ENCODE data around the gene TMEM182.

Gene TMEM182

DNA sequence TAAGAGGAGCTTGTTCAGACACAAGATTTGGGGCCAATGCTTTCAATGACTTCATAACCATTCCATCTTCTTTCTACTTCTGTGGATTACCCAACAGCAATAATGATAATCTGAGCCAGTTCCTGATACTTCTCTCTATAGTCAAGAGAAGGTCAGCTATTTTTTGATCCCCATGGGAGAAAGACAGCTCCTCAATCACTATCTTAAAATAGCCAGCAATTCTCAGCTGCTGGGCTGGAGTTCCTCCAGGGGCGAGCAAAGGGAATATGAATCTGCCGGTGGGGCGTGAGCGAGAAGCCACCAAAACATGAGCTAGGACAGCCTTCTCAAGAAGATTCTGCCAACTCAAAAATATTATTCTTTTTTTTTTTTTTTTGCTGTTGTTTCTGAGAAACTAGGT, at the start of gene TMEM182:
TMEM182 (plus strand) TSS at position 269 of the 400 bp plus-strand sequence. CDS start 187 bp downstream, outside the sequence.
- in situ Hi-C loops (cut with HindIII; ENCODE audit: low sequenced_read_pairs): no loop called here
- TF ChIP-seq, protein P1, sequence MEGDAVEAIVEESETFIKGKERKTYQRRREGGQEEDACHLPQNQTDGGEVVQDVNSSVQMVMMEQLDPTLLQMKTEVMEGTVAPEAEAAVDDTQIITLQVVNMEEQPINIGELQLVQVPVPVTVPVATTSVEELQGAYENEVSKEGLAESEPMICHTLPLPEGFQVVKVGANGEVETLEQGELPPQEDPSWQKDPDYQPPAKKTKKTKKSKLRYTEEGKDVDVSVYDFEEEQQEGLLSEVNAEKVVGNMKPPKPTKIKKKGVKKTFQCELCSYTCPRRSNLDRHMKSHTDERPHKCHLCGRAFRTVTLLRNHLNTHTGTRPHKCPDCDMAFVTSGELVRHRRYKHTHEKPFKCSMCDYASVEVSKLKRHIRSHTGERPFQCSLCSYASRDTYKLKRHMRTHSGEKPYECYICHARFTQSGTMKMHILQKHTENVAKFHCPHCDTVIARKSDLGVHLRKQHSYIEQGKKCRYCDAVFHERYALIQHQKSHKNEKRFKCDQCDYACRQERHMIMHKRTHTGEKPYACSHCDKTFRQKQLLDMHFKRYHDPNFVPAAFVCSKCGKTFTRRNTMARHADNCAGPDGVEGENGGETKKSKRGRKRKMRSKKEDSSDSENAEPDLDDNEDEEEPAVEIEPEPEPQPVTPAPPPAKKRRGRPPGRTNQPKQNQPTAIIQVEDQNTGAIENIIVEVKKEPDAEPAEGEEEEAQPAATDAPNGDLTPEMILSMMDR (IDR thresholded peaks at IDR 0.05; ENCODE audit: low read depth, low read length): no peak
- no peak within 1 kb of the TSS for H3K4me3 ChIP-seq (ENCODE audit: low read depth, low read length)

GRCh38 chr2:102717308-102718018, 44.4 kb upstream of the TMEM182 start:
- no peak overlapping the region for H3K4me3 ChIP-seq (ENCODE audit: low read depth, low read length)
- in situ Hi-C loops (cut with HindIII; ENCODE audit: low sequenced_read_pairs): no loop called here
- peak; percentile 28 for DNase-seq (ENCODE audit: low read depth, low spot score)
- TF ChIP-seq, protein P1 (IDR thresholded peaks at IDR 0.05; ENCODE audit: low read depth, low read length): no peak

More for the DNA sequence above, at the start of gene TMEM182:
- no peak for DNase-seq (ENCODE audit: low read depth, low spot score)

DNA sequence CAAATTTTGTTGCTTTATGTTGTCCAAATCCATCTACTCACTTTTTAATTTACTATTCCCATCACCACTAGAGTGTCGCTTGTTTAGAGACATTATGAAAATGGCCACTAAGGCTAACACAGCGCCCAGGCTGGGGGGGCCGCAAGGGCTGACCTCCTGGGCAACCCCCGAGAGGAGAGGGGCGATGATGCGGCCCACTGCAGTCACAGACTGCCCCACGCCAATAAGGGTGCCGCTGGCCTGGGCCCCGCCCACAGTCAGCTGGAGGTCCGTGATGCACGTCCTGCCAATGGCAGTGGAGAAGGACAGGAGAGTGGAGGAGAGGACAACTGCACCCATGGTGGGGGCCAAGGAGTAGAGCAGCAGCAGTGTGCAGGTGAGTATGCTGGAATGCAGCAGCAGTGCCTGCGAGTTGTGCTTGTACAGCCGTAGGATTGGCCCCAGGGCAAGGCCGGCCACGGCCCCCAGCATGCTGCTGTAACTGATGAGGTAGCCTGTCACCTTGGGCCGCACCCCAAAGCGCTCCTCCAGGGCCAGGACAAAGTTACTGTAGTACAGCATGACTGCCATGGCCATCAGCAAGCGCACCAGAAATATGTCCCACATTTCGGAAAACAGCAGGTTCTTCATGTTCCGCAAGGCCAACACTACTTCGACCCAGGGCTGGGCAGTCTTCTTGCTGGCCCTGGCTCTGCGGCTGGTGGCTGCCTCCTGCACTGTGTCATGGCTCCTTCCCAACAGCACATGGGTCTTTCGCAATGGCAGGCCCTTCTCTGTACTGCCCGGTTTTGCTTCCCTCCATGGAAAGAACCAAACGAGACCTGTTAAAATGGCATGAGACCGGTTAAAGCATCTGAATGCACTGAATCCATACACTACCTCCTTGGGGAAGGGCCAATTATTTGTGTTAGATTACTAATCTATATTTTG, 43.2 kb upstream of the TMEM182 start:
- TF ChIP-seq, protein P1 (IDR thresholded peaks at IDR 0.05; ENCODE audit: low read depth, low read length): no peak
- H3K4me3 ChIP-seq (ENCODE audit: low read depth, low read length): no peak overlapping the region
- no peak for DNase-seq (ENCODE audit: low read depth, low spot score)
- in situ Hi-C loops (cut with HindIII; ENCODE audit: low sequenced_read_pairs): no loop called here

DNA sequence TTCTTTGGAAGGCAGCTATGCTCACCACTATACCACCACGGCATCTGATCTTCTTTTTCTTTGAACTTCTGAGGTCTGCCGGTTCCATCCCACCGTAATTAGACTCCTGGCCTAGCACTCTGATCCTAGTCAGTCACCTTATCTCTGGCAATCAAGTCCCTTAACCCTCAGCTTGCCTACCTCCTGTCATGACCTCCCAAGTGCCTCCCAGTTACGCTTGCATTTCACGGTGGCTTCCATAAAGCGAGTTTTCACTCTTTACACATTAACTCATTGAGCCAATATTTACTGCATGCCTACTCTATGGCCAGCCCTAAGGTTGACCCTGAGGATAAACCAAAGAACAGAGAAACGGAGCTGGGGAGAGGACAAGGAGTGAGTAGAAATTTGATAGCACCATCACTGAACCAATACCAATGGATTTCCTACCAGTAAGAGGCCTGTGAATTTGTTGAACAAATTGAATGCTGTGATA, 37.8 kb upstream of the TMEM182 start:
- DNase-seq (ENCODE audit: low read depth, low spot score): no peak
- in situ Hi-C loops (cut with HindIII; ENCODE audit: low sequenced_read_pairs): no loop called here
- TF ChIP-seq, protein P1 (IDR thresholded peaks at IDR 0.05; ENCODE audit: low read depth, low read length): no peak
- no peak overlapping the region for H3K4me3 ChIP-seq (ENCODE audit: low read depth, low read length)

- TF ChIP-seq, protein P1 (IDR thresholded peaks at IDR 0.05; ENCODE audit: low read depth, low read length): no peak
- DNase-seq (ENCODE audit: low read depth, low spot score): no peak
- H3K4me3 ChIP-seq (ENCODE audit: low read depth, low read length): no peak overlapping the region
- in situ Hi-C loops (cut with HindIII; ENCODE audit: low sequenced_read_pairs): no loop called here
Observed at GRCh38 chr2:102724553-102724952, 37.3 kb upstream of the TMEM182 start.
